H1 (cell line): ENCODE results near the gene ZMAT5. TPM values are rescaled to one million over a fixed set of nuclear protein-coding genes. Genes with fewer than 3 reads are reported as not detected.

Experiments used
- RBBP5 ChIP-seq: IDR thresholded peaks from 2 replicates; pipeline ENCODE4 v1.7.1; 2012; ENCODE audit warnings: low read depth, mild to moderate bottlenecking, inconsistent platforms, low read length, moderate library complexity, borderline replicate concordance
- SP1 ChIP-seq: IDR thresholded peaks from 2 replicates; pipeline ENCODE4 v1.6.1; 2011; ENCODE audit warnings: low read depth, low read length
- SP4 ChIP-seq: IDR thresholded peaks from 2 replicates; pipeline ENCODE4 v1.6.1; 2012; ENCODE audit warnings: low read length, inconsistent platforms
- polyA plus RNA-seq, 7 experiments: library from polyadenylated mRNA; depleted of rRNA in 3 of 7; stranded (reverse) in 5 of 7; unstranded in 2 of 7; fragments of >200 nt in 5 of 7; fragments of 200-250 nt in 2 of 7; gene quantifications; 1 replicate in 5 of 7; 2 replicates in 1 of 7; 4 replicates in 1 of 7; pipeline versions ENCODE4 v1.2.1 to v1.2.3, GENCODE V29; 2011 to 2013; ENCODE audit warnings: missing spikeins in 2 of 7, mixed read lengths in 2 of 7
- total RNA-seq: library from RNA; stranded (reverse); fragmentation: NEBNext Ultra II Directional; extraction: Animal tissue kit (Norgen Biotek cat#: 25700); gene quantifications from 2 replicates; pipeline ENCODE4 v1.2.1, GENCODE V29; 2021

The ZMAT5 gene
- total and polyA plus RNA-seq, 2 of the 8 experiments (the other 6 are each of a cell fraction or from before 2014, with no cell fraction given), result 14.0 to 38.3 TPM

DNA sequence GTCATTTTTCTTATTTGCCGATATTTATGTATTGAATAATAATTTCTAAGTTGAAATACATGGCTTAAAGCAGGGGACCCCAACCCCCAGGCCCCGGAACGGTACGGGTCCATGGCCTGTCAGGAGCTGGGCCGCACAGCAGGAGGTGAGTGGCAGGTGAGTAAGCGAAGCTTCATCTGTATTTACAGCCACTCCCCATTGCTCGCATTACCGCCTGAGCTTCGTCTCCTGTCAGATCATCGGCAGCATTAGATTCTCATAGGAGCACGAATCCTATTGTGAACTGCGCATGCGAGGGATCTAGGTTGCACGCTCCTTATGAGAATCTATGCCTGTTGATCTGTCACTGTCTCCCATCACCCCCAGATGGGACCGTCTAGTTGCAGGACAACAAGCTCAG, 4.5 kb downstream of the ZMAT5 start (continued):
- TF ChIP-seq SP4 (no peak), SP1 (no peak), RBBP5 (no peak)
